Esophagus muscularis mucosa (tissue), 4 donors: ENCODE results near the gene ANKS1B.

Source experiments
- EP300 ChIP-seq: sonication (generic); formaldehyde crosslinking; IDR thresholded peaks from one replicate; pipeline ENCODE4 v1.6.1; 2017; ENCODE audit warnings: antibody characterized with exemption
- POLR2A ChIP-seq: fragments of 450-650 bp; IDR thresholded peaks from one replicate; pipeline ENCODE4 v1.6.1; 2017; ENCODE audit warnings: antibody characterized with exemption, moderate library complexity, mild to moderate bottlenecking, low read depth
- POLR2AphosphoS5 ChIP-seq, 2 donors: sonication (generic); formaldehyde crosslinking; IDR thresholded peaks; one replicate each; pipeline ENCODE4 v1.6.1; 2017; ENCODE audit warnings: antibody characterized with exemption in 2 of 2
- TF ChIP-seq, protein P1 (sequence below), 3 experiments: fragments of 200-600 bp in 2 of 3; fragments of 450-650 bp in 1 of 3; sonication (generic) in 2 of 3; IDR thresholded peaks; one replicate each; pipeline ENCODE4 v1.5.1; 2017 to 2019; ENCODE audit warnings: antibody characterized with exemption in 3 of 3, mild to moderate bottlenecking in 2 of 3, moderate library complexity in 1 of 3

DNA sequence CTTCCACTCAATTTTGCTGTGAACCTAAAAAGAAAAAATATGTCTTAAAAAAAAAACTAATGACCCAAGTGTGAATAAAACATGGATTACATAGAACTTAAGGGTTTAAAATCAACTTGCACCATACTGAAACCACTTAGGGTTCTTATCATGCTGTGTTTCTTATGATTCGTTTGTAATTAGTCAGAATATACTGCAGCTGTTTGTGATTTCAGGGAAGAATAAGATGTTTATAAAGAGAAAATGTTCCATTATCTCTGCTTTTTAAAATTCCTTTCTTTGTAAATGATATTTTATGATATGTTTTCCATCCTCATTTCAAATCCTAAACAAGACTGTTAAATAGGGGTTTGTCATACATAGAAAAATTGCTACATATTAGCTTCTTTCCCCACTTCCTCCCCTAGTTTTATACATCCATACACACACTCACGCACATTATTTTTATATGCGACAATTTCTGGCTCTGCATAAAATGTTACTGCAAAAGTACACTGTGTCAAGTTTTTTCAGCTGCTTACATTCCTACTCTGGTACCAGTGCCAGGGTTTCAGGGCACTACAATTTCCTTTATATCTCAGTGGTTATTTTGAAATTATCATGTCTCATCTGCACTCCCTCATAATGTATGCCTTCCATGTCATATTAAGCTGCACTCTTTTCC, 612.3 kb downstream of the ANKS1B start:
- TF ChIP-seq, protein P1, sequence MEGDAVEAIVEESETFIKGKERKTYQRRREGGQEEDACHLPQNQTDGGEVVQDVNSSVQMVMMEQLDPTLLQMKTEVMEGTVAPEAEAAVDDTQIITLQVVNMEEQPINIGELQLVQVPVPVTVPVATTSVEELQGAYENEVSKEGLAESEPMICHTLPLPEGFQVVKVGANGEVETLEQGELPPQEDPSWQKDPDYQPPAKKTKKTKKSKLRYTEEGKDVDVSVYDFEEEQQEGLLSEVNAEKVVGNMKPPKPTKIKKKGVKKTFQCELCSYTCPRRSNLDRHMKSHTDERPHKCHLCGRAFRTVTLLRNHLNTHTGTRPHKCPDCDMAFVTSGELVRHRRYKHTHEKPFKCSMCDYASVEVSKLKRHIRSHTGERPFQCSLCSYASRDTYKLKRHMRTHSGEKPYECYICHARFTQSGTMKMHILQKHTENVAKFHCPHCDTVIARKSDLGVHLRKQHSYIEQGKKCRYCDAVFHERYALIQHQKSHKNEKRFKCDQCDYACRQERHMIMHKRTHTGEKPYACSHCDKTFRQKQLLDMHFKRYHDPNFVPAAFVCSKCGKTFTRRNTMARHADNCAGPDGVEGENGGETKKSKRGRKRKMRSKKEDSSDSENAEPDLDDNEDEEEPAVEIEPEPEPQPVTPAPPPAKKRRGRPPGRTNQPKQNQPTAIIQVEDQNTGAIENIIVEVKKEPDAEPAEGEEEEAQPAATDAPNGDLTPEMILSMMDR (IDR thresholded peaks at IDR 0.05) = no peak
- TF ChIP-seq POLR2A (no peak), EP300 (no peak), POLR2AphosphoS5 (IDR thresholded peaks at IDR 0.05) (no peak)
